ENCODE results near the gene STK4. TPM values are rescaled to one million over a fixed set of nuclear protein-coding genes. Genes with fewer than 3 reads are reported as not detected.
"Not testable (repeated sequence)": the region's sequence is repeated elsewhere in the genome, so short reads cannot be mapped to it uniquely, and the experiment has no call there.

STK4 gene
- total RNA-seq, 1 donor from 2014 or later: 13.7 TPM

GRCh38 chr20:44983093-44983674 is 16.9 kb downstream of the STK4 start:
- DNase-seq (ENCODE audit: low read depth in 2 of 2): no peak

GRCh38 chr20:44988631-44989171 is 22.4 kb downstream of the STK4 start:
- DNase-seq (ENCODE audit: low read depth in 2 of 2): no peak

DNA sequence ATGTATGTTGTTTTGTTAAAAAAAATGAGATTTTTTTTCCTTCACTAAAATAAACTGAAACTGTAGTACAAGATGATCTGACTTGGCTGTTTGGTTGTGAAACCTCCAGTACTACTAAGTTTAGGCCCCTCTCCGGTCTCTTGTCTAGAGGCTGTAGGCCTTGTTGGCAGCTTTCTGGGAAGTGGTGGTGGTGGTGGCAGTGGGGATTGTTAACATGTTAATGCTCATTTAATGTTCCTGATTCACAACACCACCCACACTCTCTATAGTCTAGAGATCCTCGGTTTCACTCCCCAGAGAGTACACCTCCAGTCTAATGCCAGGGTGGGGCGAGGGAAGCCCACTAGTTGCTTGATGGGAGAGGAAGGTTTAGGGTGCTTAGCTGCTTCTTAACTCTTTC is 24.1 kb downstream of the STK4 start:
- no peak for DNase-seq (ENCODE audit: low read depth in 2 of 2)

- DNase-seq (ENCODE audit: low read depth in 2 of 2): no peak
These were observed 24.6 kb downstream of the STK4 start for GRCh38 chr20:44990957-44991356.

GRCh38 chr20:44993343-44993742 is 27.0 kb downstream of the STK4 start:
- peak; percentile 58 to 73 for DNase-seq (ENCODE audit: low read depth in 2 of 2)

DNA sequence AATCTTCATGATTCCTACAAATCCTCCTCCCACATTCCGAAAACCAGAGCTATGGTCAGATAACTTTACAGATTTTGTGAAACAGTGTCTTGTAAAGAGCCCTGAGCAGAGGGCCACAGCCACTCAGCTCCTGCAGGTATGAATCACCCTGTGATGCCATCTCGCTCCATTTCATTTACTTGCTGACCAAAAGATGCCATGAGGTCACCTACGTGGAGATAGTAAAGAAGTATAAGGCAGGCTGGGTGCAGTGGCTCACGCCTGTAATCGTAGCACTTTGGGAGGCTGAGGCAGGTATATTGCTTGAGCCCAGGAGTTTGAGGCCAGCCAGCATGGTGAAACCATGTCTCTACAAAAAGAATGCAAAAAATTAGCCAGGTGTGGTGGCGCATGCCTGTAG is 30.9 kb downstream of the STK4 start:
- no peak for DNase-seq (ENCODE audit: low read depth in 2 of 2)

- DNase-seq (ENCODE audit: low read depth in 2 of 2): no peak
These were observed 31.4 kb downstream of the STK4 start for GRCh38 chr20:44997668-44998067.

DNA sequence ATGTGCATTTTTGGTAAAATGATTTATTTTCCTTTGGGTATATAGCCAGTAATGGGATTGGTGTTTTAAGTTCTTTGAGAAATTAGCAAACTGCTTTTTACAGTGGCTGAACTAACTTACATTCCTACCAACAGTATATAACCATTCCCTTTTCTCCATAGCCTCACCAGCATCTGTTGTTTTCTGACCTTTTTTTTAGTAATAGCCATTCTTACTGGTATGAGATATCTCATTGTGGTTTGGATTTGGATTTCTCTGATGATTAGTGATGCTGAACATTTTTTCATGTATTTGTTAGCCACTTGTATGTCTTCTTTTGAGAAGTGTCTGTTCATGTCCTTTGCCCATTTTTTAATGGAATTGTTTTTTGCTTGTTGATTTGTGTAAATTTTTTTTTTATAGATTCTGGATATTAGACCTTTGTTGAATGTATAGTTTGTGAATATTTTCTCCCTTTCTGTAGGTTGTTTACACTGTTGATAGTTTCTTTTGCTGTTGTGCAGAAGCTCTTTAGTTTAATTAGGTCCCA is 42.3 kb downstream of the STK4 start:
- DNase-seq (ENCODE audit: low read depth in 2 of 2): no peak

- no peak for DNase-seq (ENCODE audit: low read depth in 2 of 2)
These were observed 44.1 kb downstream of the STK4 start for GRCh38 chr20:45010399-45010828.

- peak; percentile 59 to 73 for DNase-seq (ENCODE audit: low read depth in 2 of 2)
These were observed 44.8 kb downstream of the STK4 start for GRCh38 chr20:45011108-45011526.

GRCh38 chr20:45012682-45013302 is 46.5 kb downstream of the STK4 start:
- DNase-seq (ENCODE audit: low read depth in 2 of 2): no peak

- DNase-seq (ENCODE audit: low read depth in 2 of 2): not testable (repeated sequence)
These were observed 47.8 kb downstream of the STK4 start for GRCh38 chr20:45014131-45014530.

DNA sequence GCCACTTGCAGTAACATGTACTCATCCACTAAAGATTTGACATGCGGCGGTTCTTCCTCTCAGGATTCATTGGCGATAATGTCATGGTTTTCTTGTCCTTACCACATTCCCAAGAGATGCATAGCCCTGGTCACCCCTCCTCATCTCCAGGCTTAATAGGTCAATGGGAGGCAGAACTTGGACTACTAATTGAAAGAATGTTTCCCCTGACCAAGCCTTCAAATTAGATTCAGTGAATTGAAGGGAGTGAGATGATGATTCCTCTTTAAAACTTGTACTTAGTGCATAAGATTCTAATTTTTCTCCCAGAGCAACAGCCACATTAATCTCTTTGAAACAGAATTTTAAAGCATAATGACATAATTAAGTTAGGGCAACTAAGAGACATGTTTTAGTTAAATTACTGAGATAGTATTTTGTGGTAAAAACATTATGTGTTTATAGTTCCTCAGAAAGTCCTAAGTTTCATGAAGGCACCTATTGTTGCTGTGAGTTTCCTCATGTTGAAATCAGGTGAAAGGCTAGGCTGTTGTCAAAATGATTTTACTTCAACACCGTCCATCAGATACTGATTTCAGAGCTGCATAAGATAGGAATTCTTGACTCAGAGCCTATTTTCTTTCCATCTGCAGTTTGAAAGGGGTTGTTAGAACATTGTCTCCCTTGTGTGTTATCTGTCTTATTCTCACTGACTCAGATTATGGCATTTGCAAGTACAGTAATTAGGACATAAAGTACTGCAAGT is 48.5 kb downstream of the STK4 start:
- DNase-seq (ENCODE audit: low read depth in 2 of 2): no peak

DNA sequence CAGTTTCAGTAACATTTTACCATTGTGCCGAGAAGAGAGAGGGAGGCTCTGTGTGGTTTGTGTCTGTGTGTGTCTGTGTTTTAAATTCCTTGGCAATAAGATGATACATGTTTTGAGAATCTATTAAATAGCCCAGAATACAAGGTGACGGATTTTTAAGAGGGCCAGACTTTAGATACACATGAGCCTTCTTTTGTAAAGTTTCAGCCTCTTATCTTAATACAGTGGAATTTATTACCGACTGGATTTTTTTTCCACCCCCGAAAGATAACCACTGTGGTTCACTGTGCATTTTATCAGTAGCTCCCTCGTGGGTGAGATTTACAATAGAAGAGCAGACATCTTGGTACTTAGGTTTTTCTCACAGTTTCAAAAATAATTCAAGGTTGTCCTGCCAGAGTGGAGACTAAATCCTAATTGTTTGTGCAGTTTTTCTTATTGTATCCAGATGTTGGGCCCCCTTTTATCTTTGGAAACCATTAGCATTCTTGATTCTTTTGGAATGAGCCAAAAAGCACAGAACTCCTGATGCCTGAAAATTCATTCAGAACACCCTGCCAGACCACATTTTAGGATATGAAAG is 49.9 kb downstream of the STK4 start:
- no peak for DNase-seq (ENCODE audit: low read depth in 2 of 2)

DNA sequence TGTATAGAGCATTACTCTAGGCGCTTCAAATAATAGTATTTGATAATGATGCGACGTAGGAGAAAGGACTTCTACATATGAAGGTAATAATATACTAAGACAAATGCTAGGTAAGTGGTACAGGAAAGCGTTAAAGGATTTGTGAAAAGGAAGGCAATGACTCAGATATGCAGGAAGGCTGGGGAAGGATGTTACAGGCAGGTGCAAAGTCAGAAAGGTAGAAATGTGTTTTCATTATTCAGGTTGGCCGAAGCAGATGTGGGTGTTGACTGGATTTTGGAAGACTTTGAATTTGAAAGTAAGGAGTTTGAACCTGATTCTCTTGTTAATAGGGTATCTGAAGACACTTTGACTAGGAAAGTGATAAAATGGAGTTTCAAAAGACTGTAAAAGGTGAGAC is 51.0 kb downstream of the STK4 start:
- no peak for DNase-seq (ENCODE audit: low read depth in 2 of 2)

DNA sequence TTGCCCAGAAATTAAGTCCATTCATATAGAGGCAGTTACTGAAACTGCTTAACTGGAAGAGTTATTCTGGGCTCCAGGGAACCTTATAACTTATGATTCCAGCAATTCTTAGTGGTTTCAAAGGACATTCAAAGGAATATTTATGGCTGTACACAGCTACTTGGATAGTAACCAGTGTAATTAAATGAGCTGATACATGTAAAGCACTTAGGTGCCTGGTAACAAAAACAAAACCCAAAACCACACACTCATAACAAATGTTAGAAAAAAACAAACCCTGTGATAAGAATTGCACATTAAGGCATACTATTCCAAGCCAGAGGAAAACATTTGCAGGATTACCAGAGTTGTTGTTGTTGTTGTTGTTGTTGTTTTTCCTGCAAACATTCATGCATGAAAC is 51.5 kb downstream of the STK4 start:
- no peak for DNase-seq (ENCODE audit: low read depth in 2 of 2)

- DNase-seq (ENCODE audit: low read depth in 2 of 2): no peak
These were observed 52.9 kb downstream of the STK4 start for GRCh38 chr20:45019027-45019761.

DNA sequence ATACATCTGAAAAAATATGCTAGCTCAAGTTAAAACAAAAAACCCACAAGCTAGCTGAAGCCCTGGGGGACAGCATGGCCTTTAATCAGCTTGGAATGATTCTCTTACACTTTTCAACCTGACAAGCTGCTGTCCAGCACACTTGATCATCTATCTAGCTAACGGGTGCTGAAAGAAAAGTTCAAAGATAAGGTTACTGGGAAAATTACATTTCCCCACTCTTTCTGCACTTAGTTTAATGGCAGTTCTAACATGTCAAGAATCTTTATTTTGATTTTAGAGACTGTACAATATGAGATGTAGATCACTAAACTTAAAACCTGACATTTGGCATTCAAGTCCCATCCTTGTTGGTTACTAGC is 53.4 kb downstream of the STK4 start:
- no peak for DNase-seq (ENCODE audit: low read depth in 2 of 2)

DNA sequence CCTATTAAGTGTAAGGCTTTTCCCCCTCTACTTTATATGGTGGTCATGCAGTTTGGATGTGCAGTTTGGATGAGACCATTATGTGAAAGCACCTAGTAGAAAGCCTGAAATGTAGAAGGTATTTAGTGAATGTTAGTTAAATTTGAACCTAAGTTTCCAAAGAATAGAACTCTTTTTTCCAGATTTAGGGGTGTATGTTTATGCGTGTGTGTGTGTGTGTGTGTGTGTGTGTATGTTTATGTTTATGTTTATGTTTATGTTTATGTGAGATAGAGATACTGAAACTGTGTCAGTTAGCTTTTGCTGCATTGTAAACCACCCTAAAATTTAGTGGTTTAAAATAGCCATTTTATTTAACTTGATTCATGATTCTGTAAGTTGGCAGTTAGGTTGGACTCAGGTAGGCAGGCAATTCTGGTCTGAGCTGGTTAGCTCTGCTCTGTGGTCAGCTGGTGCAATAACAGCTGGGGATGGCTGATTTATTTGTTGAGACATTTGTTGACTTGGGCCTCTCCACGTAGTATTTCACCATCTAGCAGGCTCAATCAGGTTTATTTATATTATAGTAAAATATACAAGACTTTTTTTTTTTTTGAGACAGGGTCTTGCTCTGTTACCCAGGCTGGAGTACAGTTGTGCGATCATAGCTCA is 54.0 kb downstream of the STK4 start:
- no peak for DNase-seq (ENCODE audit: low read depth in 2 of 2)

GRCh38 chr20:45021631-45022030 is 55.3 kb downstream of the STK4 start:
- no peak for DNase-seq (ENCODE audit: low read depth in 2 of 2)

DNA sequence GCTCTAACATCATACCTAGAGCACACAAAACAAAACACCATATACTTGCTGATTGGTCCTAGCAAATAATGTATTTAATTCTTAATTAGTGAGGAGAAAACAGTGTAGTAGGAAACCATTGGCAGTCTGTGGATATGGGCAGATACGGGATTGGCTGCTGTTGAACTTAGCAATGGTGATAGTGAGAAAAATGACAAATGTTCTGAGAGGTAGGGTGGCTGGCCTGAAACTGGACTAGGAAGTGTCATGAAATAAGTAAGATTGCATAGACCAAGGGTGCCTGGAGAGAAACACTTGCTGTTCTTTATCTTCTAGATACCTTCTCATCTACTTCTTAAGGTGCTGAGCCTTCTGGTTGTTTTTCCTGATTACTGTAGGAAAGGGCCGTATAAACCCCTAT is 56.8 kb downstream of the STK4 start:
- not testable (repeated sequence) for DNase-seq (ENCODE audit: low read depth in 2 of 2)
